ENCODE results near the gene SPX. TPM values are rescaled to one million over a fixed set of nuclear protein-coding genes. Genes with fewer than 3 reads are reported as not detected.

Gene SPX
- total RNA-seq, 2 donors from 2014 or later: 5.6 to 8.3 TPM

DNA sequence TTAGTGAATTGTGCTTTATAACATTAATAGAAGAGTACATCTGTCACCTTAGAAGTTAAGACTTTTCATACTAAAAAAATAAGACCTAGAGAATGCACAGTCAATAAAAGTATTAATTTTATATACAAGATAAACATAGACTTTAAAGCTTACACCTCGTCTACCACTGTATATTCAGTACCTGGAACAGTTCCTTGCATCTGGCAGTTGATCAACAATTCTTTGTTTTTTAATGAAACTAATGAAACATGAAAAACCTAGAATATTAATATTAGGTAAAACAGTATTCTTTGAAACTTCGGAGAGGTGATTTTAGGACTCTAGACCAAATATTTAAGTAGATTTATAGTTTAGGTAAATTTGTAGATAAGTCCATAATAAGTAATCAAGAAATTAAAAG, 20.2 kb upstream of the SPX start:
- Histone ChIP-seq H3K9me3 (no peaks in the 10 kb centered on the region), H3K27ac (no peak overlapping the region), H3K36me3 (peaks cover 8% of the 10 kb centered on the region), H3K4me1 (peaks cover 0 to 32% of the 10 kb centered on the region in 2 donors), H3K4me3 (no peak overlapping the region), H3K27me3 (no peaks in the 10 kb centered on the region)
- DNase-seq (ENCODE audit: low spot score): no peak
- no peak for TF ChIP-seq CTCF (IDR thresholded peaks at IDR 0.05)

DNA sequence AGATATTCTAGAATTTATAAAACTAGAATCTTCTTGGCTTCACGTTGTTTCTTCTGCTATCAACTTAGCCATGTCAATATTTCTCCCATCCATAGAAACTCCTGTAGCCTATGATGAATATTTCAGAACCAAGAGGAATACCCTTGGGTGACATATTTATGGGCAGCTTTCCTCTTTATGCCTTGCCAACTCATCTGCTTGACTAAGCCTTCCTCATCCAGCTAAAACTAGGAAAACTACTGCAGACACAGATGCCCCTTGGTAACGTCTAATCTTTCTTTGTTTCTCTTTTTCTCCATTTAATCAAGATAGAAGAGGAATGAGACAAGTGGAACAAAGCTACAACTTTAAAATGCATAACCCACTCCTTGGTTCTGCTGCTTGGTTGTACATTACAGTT, 18.2 kb upstream of the SPX start:
- TF ChIP-seq CTCF (IDR thresholded peaks at IDR 0.05): no peak
- H3K9me3 ChIP-seq: no peaks in the 10 kb centered on the region
- H3K4me1 ChIP-seq: peaks cover 0 to 23% of the 10 kb centered on the region in 2 donors
- H3K36me3 ChIP-seq: peaks cover 17% of the 10 kb centered on the region
- no peaks in the 10 kb centered on the region for H3K27me3 ChIP-seq
- H3K4me3 ChIP-seq: no peak overlapping the region
- no peak overlapping the region for H3K27ac ChIP-seq
- DNase-seq (ENCODE audit: low spot score): no peak

DNA sequence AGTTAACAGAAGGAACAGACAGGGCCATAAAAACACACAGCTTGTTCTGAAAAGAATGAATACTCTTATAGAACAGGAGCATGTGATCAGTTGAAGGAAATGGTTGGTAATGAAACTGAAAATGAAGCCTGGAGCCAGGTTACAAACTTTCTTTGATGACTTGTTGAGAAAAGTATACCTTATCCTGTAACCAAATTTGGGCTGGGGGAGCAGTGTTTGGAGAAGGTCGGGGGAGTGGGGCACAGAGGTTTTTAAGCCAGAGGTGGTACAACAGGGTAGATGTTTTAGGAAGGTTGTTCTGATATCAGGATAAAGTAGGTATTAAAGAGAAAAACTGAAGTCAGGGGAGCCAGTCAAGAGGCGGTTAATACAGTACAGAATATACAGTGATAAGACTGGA, 16.3 kb upstream of the SPX start:
- Histone ChIP-seq H3K4me1 (peaks cover 0 to 9% of the 10 kb centered on the region in 2 donors), H3K9me3 (no peaks in the 10 kb centered on the region), H3K4me3 (no peak overlapping the region), H3K36me3 (peaks cover 34% of the 10 kb centered on the region), H3K27me3 (no peaks in the 10 kb centered on the region), H3K27ac (no peak overlapping the region)
- no peak for TF ChIP-seq CTCF (IDR thresholded peaks at IDR 0.05)
- no peak for DNase-seq (ENCODE audit: low spot score)

GRCh38 chr12:21516281-21516680, 9.8 kb upstream of the SPX start:
- Histone ChIP-seq H3K4me3 (no peak overlapping the region), H3K36me3 (peaks cover 37% of the 10 kb centered on the region), H3K4me1 (no peaks in the 10 kb centered on the region), H3K9me3 (no peaks in the 10 kb centered on the region), H3K27ac (no peak overlapping the region), H3K27me3 (no peaks in the 10 kb centered on the region)
- TF ChIP-seq CTCF (IDR thresholded peaks at IDR 0.05): no peak
- no peak for DNase-seq (ENCODE audit: low spot score)

DNA sequence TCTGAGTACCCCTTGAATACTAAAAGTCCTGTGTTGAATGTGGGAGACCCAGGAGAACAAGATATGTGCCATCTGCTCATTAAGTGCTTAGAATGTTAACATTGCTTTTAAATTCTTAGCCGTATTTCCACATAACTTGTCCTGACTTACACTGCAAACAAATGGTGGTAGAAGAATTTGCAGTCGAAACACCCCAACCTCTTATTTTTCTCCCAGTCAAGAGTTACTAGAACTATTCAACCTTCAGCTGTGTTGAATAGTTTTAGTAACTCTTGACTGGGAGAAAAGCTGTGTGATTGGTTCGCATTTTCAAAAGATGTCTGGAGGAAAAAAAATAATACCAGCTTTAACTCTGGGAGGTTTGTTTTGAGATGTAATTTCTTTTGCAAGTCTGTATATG, 7.6 kb upstream of the SPX start:
- H3K9me3 ChIP-seq: no peaks in the 10 kb centered on the region
- H3K36me3 ChIP-seq: peaks cover 22% of the 10 kb centered on the region
- no peaks in the 10 kb centered on the region for H3K4me1 ChIP-seq
- H3K4me3 ChIP-seq: no peak overlapping the region
- H3K27me3 ChIP-seq: no peaks in the 10 kb centered on the region
- no peak for DNase-seq (ENCODE audit: low spot score)
- H3K27ac ChIP-seq: no peak overlapping the region
- TF ChIP-seq CTCF (IDR thresholded peaks at IDR 0.05): no peak

- no peaks in the 10 kb centered on the region for H3K9me3 ChIP-seq
- no peak overlapping the region for H3K4me3 ChIP-seq
Measured at GRCh38 chr12:21521541-21521940, 4.6 kb upstream of the SPX start.

More at GRCh38 chr12:21521541-21521940, 4.6 kb upstream of the SPX start:
- DNase-seq (ENCODE audit: low spot score): no peak
- no peak overlapping the region for H3K27ac ChIP-seq
- H3K4me1 ChIP-seq: no peaks in the 10 kb centered on the region
- TF ChIP-seq CTCF (IDR thresholded peaks at IDR 0.05): no peak
- H3K36me3 ChIP-seq: peaks cover 6% of the 10 kb centered on the region
- H3K27me3 ChIP-seq: no peaks in the 10 kb centered on the region

Measured in right atrium auricular region (tissue), 2 donors.